GM19395 (cell line): ENCODE results near the gene PRICKLE4.

Experiments used
- ATAC-seq: cut with Tn5 transposase; IDR thresholded peaks from one replicate; pipeline ENCODE4 v1.9.1; 2021; ENCODE audit warnings: mild to moderate bottlenecking, moderate library complexity; ENCODE audit not compliant: unreplicated experiment

Gene PRICKLE4, protein sequence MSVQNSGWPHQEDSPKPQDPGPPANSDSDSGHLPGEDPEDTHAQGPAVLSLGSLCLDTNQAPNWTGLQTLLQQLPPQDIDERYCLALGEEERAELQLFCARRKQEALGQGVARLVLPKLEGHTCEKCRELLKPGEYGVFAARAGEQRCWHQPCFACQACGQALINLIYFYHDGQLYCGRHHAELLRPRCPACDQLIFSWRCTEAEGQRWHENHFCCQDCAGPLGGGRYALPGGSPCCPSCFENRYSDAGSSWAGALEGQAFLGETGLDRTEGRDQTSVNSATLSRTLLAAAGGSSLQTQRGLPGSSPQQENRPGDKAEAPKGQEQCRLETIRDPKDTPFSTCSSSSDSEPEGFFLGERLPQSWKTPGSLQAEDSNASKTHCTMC

GRCh38 chr6:41780551-41781365 lies at the start of gene PRICKLE4:
Gene PRICKLE4 (plus strand): TSS chr6:41780782. CDS start chr6:41783474, 2,692 bp downstream.
- peak; percentile 9 for ATAC-seq

DNA sequence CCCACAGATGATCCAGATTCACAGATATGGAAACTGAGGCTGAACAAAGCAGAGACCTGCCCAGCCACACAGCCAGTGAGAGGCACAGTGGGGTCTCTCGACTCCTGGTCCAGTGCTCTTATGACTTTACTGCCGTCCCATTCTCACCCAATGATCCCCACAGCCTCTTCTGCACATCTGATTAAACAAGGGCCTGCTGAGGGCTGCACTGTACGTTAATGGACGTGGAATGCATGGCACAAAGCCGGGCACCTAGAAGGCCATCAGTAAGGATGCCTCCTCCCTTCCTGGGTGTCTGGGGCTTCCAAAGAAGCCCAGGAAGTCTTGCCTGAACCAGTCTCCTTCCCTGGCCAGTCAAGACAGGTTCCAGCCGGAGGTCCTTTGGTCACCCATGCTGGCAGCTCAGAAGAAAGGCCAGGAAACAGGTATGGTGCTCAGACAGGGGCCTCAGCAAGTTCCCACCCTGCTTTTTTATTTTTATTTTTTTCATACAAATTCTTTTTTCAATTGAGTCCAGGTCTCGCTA lies 49.0 kb upstream of the PRICKLE4 start:
- no peak for ATAC-seq

DNA sequence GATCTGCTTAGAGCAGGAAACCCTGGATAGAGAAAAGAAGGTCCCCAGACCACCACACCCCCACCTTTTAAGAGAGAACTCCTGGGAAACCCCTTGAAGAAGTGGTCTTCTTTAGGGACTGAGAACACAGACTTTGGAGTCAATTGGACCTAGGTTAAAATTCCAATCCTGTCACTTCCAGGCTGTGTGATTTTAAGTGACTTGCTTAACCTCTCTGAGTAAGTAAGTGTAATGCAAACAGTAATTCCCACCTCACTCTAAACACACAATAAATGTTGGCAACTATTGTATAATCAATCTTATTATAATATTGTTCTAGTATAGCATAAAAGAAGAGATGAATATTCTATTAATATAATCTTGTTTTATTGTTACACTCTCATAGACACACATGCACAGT lies 48.4 kb upstream of the PRICKLE4 start:
- no peak for ATAC-seq

DNA sequence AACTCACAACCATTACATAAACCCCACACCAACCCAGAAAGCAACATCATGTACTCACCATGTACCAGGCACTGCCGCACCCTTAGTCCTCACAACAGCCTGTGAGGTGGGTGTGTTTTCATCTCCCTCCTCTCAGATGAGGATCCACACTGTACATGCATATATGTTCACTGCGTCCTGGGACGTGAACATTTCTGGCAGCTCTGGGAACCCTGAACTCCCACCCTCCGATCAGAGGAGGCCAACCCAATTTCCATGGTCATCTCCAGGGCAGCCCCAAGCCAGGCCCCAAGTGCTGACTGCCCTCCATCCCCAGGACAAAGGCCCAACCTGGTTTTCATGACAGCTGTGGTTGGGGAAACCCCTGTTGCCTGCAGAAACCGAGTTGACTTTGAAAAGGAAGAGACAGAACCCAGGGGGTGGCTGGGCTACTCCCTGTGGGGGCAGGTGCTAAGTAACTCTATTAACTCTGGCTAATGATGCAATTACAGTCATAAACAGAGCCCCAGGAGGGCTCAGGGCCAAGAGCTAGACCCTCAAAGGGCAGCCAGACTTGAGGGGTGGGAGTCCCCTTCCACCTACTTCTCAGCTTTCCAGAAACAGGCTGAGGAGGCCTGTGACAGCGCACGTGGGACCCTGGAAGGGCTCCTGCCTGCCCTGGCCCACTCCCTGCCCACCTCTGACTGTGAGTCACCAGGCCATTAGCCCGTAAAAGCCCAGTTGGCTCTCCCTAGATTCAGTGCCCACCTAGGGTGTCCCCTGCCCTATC lies 47.8 kb upstream of the PRICKLE4 start:
- ATAC-seq, result peak; percentile 50

GRCh38 chr6:41733360-41733706 lies 47.2 kb upstream of the PRICKLE4 start:
- ATAC-seq, result no peak

GRCh38 chr6:41733707-41734665 lies 46.6 kb upstream of the PRICKLE4 start:
- ATAC-seq, result peak; percentile 42

- ATAC-seq, result peak; percentile 24
Observed at GRCh38 chr6:41734666-41735426, 45.7 kb upstream of the PRICKLE4 start.

- peak; percentile 46 for ATAC-seq
Observed at GRCh38 chr6:41735427-41736185, 45.0 kb upstream of the PRICKLE4 start, which contains the start of gene TFEB. Gene TFEB (minus strand): TSS chr6:41735608. CDS start chr6:41691213, 44,395 bp downstream.

DNA sequence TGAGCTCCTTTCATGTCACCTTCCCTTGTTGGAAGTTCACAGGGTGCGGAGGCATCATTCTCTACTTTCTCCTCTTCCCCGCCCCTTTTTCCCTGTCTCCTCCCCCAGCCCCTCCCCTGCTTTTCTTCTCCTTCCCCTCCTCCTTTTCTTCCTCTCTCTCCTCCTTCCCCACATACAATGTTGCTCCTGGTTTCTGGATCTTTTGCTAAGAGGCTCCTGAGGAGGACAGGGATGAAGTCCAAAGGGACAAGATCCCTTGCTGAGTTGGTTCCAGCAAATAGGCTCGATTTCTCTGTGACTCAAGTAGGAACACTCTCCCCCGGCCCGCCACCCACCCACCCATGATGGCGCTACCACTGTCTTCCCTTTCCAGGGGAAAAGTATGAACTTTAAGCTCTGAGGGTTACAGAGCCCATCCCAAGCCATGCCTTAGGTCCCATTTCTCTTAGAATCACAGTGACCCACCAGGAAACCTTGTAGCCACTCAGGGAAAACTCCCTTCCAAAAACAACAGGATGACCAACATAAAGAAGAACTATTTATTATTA lies 44.3 kb upstream of the PRICKLE4 start:
- no peak for ATAC-seq

DNA sequence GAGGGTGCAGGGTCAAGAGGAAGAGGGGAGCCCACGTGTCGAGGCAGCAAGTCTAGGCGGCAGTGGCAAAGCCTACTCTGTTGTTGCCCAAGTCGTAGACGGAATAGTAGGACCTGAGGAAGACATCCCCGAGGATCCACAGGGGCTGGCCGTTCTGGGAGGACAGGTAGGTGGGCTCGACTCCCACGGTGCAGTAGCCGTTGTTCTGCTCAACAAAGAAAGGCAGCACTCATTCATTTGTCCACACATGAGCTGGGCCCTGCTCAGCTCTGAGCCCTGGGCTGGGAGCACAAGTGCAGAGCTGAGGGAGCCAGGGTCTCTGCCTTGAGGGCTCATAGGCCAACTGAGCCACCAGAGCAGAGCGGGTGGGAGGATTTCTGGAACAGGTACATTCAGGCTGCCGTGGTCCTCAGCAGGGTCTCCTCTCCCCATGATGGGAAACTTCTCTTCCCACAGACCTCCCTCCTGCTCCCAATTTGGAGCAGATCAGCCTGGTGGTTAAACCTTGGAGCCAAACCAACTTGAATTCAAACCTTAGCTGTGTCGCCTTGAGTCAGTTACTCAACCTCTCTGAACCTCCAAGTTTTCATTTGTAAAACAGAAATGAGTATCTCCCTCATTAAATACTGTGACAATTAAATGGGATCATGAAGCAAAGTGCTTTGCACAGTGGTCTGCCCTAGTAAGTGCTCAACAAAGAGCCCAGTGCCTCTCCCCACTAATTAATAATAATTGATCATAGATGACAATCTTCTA lies 43.6 kb upstream of the PRICKLE4 start:
- no peak for ATAC-seq

DNA sequence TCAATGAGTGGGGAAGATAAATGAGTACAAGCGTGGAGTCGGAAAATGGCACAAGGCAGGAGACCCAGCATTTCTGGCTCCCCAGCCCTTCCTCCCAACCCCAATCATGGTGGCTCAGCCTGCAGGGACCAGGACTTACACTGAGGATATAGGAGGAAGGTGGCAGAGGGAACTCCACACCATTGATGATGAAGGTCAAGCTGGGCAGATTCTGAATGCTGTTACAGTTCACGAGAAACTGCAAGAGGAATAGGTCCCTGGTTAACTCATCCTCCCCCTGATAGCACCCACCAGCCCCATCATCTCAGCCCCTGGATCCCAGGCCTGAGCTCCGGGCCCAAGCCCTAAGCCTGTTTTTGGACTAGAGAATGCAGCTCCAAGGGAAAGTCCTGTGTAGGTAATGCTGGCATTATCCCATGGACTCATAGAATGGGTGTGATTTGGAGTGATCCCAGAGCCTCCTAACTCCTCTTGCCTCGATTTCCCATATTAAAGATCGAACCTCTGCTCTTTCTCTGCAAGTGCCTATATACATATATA lies 42.9 kb upstream of the PRICKLE4 start:
- ATAC-seq, result no peak

- no peak for ATAC-seq
Observed at GRCh38 chr6:41739041-41739440, 41.5 kb upstream of the PRICKLE4 start.

- ATAC-seq, result no peak
Observed at GRCh38 chr6:41740366-41741162, 40.0 kb upstream of the PRICKLE4 start.

DNA sequence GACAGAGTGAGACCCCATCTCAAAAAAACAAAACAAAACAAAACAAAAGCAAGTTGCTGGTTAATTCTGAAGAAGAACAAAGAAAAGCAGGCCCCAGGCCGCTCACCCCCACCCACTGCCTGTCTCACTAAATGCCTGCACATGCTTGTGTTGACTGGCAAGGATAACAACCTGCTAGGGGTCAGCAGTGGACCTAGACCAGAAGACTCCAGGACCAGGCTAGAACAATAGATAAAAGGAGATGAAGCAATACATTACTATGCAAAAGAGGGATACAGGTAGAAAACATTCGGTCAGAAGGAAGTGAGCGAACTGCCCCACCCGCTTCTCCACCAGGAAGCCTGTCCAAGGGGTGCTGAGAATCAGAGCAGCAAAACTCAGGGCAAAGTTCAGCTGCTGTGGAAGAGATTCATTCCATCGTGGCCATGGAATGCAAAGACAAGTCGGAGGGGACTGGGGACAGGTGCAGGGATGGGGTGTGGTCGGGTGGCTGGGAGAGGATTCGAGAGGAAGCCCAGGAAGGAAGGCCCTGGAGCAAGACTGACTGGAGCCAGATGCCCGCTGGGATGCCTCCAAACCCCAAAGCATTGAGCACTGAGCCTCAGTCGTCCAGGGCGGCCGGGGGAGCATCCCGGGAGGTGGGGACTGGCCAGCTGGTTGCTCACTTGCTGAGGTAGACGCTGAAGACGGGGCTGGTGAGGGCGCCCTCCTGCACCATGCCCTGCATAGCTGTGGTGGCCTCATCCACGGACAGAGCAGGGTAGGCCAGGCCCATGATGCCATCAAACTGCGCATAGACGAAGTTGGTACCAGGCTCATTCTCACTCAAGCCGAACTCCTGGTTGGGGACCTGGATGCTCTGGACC lies 38.7 kb upstream of the PRICKLE4 start:
- ATAC-seq, result no peak
